GM06990 (cell line): ENCODE measurements around the gene GATAD2B.
"Not testable (repeated sequence)": the region's sequence is repeated elsewhere in the genome, so short reads cannot be mapped to it uniquely, and the experiment has no call there.

ENCODE experiments used
- DNase-seq: peaks from one replicate; pipeline ENCODE4 v3.0.0-alpha.2; 2011; ENCODE audit not compliant: insufficient read length; ENCODE audit errors: extremely low read depth
- H3K27me3 ChIP-seq: replicated peaks from 2 replicates; pipeline ENCODE4 v1.6.0; 2011; ENCODE audit warnings: low read length; ENCODE audit not compliant: control insufficient read depth, insufficient read depth
- H3K36me3 ChIP-seq: 2 replicates; pipeline ENCODE4 v1.5.1; 2011; ENCODE audit warnings: low read length; ENCODE audit not compliant: control insufficient read depth, insufficient read depth
- H3K4me3 ChIP-seq: replicated peaks from 2 replicates; pipeline ENCODE4 v1.5.1; 2011; ENCODE audit warnings: low read depth, mild to moderate bottlenecking, control low read depth, low read length
- CTCF ChIP-seq: IDR thresholded peaks from 2 replicates; pipeline ENCODE4 v1.5.1; 2011; ENCODE audit warnings: low read length, control low read depth, mild to moderate bottlenecking, inconsistent platforms; ENCODE audit not compliant: insufficient read depth, poor library complexity, severe bottlenecking

Gene GATAD2B

GRCh38 chr1:153770797-153771196, 152.0 kb downstream of the GATAD2B start:
- Histone ChIP-seq H3K36me3 (peaks cover 41% of the 10 kb centered on the region), H3K4me3 (no peak overlapping the region), H3K27me3 (no peaks in the 10 kb centered on the region)
- TF ChIP-seq CTCF, result no peak
- no peak for DNase-seq

GRCh38 chr1:153769221-153769620, 153.6 kb downstream of the GATAD2B start:
- no peak for DNase-seq
- no peaks in the 10 kb centered on the region for H3K27me3 ChIP-seq
- TF ChIP-seq CTCF, result no peak
- H3K36me3 ChIP-seq, result peaks cover 50% of the 10 kb centered on the region
- H3K4me3 ChIP-seq, result no peak overlapping the region

DNA sequence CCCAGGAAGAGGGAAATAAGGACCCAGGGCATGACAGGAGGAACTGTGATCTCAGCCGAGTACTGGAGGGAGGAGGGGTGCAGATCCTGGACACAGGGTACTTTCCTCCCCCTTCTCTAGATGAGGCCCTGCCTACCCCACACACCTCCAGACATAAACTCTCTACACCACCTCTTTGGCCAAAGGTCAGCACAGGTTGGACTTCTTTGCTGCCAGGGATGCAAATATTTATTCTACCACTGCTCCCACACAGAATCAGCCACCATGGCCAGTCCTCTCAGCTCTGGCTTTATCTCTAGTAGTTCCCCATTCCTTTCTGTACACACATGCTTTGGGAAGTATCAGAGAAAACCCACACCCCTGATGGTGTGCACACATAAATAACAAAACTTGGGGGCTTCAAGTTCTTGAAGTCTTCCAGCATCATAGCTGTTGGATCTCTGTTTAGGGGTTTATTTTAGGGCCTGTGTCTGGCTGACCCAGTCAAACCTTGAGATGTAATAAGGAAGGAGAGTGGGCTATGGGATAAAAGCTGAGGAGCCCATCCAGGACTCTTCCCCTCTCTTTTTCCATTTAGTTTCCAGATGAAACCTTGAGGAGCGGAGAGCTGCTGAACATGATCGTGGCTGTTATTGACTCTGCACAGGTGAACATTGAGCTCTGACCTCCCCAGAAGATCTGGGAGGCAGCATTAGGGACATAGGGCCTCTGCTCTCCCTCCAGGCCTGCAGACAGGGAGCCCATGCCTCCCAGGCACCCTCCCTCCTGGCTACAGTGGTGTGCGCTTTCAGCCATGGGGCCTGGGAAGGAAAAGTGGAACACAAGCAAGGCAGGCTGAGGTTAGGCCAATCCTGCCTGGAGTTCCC, 154.2 kb downstream of the GATAD2B start:
- H3K36me3 ChIP-seq, result peaks cover 56% of the 10 kb centered on the region
- no peak for TF ChIP-seq CTCF
- H3K4me3 ChIP-seq, result no peak overlapping the region
- no peak for DNase-seq
- H3K27me3 ChIP-seq, result no peaks in the 10 kb centered on the region

DNA sequence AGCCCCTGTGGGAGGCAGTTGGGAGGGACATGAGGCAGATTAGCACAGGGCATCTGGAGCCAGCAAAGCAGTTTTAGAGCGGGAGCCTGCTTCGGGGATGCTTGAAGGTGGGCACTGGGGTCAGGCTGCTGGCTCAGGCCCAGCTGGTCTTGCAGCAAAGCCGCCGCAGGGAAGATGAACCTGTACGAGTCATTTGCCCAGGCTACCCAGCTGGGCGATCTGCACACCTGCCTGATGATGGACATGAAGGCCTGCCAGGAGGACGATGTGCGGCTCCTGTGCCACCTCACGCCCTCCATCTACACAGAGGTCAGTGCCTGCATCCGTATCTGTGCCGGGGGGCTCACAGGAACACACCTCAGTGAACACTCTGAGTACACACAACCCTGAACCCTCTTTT, 155.3 kb downstream of the GATAD2B start:
- no peak overlapping the region for H3K4me3 ChIP-seq
- peaks cover 58% of the 10 kb centered on the region for H3K36me3 ChIP-seq
- no peaks in the 10 kb centered on the region for H3K27me3 ChIP-seq
- no peak for TF ChIP-seq CTCF
- no peak for DNase-seq

- H3K4me3 ChIP-seq, H3K27me3 ChIP-seq, DNase-seq: not testable (repeated sequence)
- peaks cover 56% of the 10 kb centered on the region for H3K36me3 ChIP-seq
These were observed 156.1 kb downstream of the GATAD2B start for GRCh38 chr1:153766663-153767062.

DNA sequence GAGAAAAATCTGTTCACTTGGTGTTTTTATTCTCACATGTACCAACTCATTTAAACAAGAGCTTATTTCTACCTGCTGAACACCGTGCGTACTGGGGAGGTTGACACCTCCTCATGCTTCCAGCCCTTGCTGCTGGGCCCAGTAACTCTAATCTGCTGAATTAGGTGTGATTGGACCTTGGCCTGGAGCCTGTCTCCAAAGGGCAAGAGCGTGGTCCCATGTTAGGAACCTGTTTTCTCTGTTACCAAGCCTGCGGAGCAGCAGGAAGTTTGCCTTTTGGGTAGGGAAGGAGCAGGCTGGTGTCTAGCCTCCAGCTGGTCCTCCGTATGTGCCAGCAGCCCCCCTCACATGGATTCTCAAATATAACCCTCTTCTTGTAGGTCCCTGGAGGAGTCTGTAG, 158.5 kb downstream of the GATAD2B start:
- no peaks in the 10 kb centered on the region for H3K27me3 ChIP-seq
- DNase-seq, result no peak
- no peak overlapping the region for H3K4me3 ChIP-seq
- H3K36me3 ChIP-seq, result peaks cover 50% of the 10 kb centered on the region
- no peak for TF ChIP-seq CTCF
